ENCODE measurements around the gene CS.
"Not testable (repeated sequence)": the region's sequence is repeated elsewhere in the genome, so short reads cannot be mapped to it uniquely, and the experiment has no call there.

The CS gene

GRCh38 chr12:56284263-56284662, 15.9 kb downstream of the CS start:
- DNase-seq (ENCODE audit: low read depth, low spot score); H3K27ac ChIP-seq: not testable (repeated sequence)

- DNase-seq (ENCODE audit: low read depth, low spot score) = no peak
Measured at GRCh38 chr12:56282579-56282978, 17.6 kb downstream of the CS start.

GRCh38 chr12:56282030-56282429, 18.1 kb downstream of the CS start:
- DNase-seq (ENCODE audit: low read depth, low spot score) = no peak
- H3K27ac ChIP-seq = no peak overlapping the region

More at GRCh38 chr12:56282579-56282978, 17.6 kb downstream of the CS start:
- H3K27ac ChIP-seq = no peak overlapping the region

- DNase-seq (ENCODE audit: low read depth, low spot score) = no peak
Measured at GRCh38 chr12:56280849-56281248, 19.3 kb downstream of the CS start.

GRCh38 chr12:56278905-56279304, 21.2 kb downstream of the CS start:
- DNase-seq (ENCODE audit: low read depth, low spot score) = no peak
- no peak overlapping the region for H3K27ac ChIP-seq

More at GRCh38 chr12:56280849-56281248, 19.3 kb downstream of the CS start:
- no peak overlapping the region for H3K27ac ChIP-seq

- no peak for DNase-seq (ENCODE audit: low read depth, low spot score)
- no peak overlapping the region for H3K27ac ChIP-seq
Measured at GRCh38 chr12:56274299-56274698, 25.8 kb downstream of the CS start.

- not testable (repeated sequence) for H3K27ac ChIP-seq; DNase-seq (ENCODE audit: low read depth, low spot score)
Measured at GRCh38 chr12:56272468-56272867, 27.7 kb downstream of the CS start.

GRCh38 chr12:56271031-56271430, 29.1 kb downstream of the CS start:
- DNase-seq (ENCODE audit: low read depth, low spot score) = no peak
- no peak overlapping the region for H3K27ac ChIP-seq

- no peak overlapping the region for H3K27ac ChIP-seq
- no peak for DNase-seq (ENCODE audit: low read depth, low spot score)
Measured at GRCh38 chr12:56267443-56268071, 32.6 kb downstream of the CS start.

- peak; percentile 18 for DNase-seq (ENCODE audit: low read depth, low spot score)
- peak within 1 kb of the TSS; percentile 47 for H3K27ac ChIP-seq
Measured at GRCh38 chr12:56266693-56267442, 33.3 kb downstream of the CS start, which contains the start of gene COQ10A. TSS of gene COQ10A (plus strand) at chr12:56266942. CDS start at chr12:56267119, 177 bp downstream.

- peak overlapping the region; percentile 47 for H3K27ac ChIP-seq
- not testable (repeated sequence) for DNase-seq (ENCODE audit: low read depth, low spot score)
Measured at GRCh38 chr12:56266068-56266692, 34.0 kb downstream of the CS start.

- not testable (repeated sequence) for H3K27ac ChIP-seq; DNase-seq (ENCODE audit: low read depth, low spot score)
Measured at GRCh38 chr12:56262955-56263354, 37.2 kb downstream of the CS start.

- peak; percentile 39 for DNase-seq (ENCODE audit: low read depth, low spot score)
Measured at GRCh38 chr12:56261503-56262232, 38.5 kb downstream of the CS start.

GRCh38 chr12:56260921-56261320, 39.2 kb downstream of the CS start:
- peak overlapping the region; percentile 68 for H3K27ac ChIP-seq
- DNase-seq (ENCODE audit: low read depth, low spot score) = no peak

More at GRCh38 chr12:56261503-56262232, 38.5 kb downstream of the CS start:
- H3K27ac ChIP-seq = peak overlapping the region; percentile 68

GRCh38 chr12:56260380-56260779, 39.8 kb downstream of the CS start:
- DNase-seq (ENCODE audit: low read depth, low spot score) = no peak

GRCh38 chr12:56258820-56259183, 41.3 kb downstream of the CS start:
- H3K27ac ChIP-seq = peak overlapping the region; percentile 61

More at GRCh38 chr12:56260380-56260779, 39.8 kb downstream of the CS start:
- H3K27ac ChIP-seq = peak overlapping the region; percentile 68

GRCh38 chr12:56258068-56258819, 41.9 kb downstream of the CS start, which contains the start of gene ANKRD52:
TSS of gene ANKRD52 (minus strand) at chr12:56258384. CDS start at chr12:56258269, 115 bp downstream.
- no peak for DNase-seq (ENCODE audit: low read depth, low spot score)
- peak within 1 kb of the TSS; percentile 61 for H3K27ac ChIP-seq

More at GRCh38 chr12:56258820-56259183, 41.3 kb downstream of the CS start:
- DNase-seq (ENCODE audit: low read depth, low spot score) = no peak

- DNase-seq (ENCODE audit: low read depth, low spot score) = no peak
- H3K27ac ChIP-seq = peak overlapping the region; percentile 61
Measured at GRCh38 chr12:56257491-56258067, 42.6 kb downstream of the CS start.

- no peak overlapping the region for H3K27ac ChIP-seq
- DNase-seq (ENCODE audit: low read depth, low spot score) = no peak
Measured at GRCh38 chr12:56257071-56257470, 43.1 kb downstream of the CS start.

Measured in epithelial cell of prostate (primary cell).